Measurements from ENCODE around the gene KNCN.

GRCh38 chr1:46546210-46546609 is 5.2 kb downstream of the KNCN start:
- no peak for TF ChIP-seq CTCF (IDR thresholded peaks at IDR 0.05 in 8 of 11, conservative IDR thresholded peaks at IDR 0.05 in 3 of 11)
- no peak for TF ChIP-seq POLR2A (IDR thresholded peaks at IDR 0.05)

All from spleen (tissue), 7 donors.